Activated T-cell treated with anti-CD3 and anti-CD28 coated beads, Interleukin-2, amount 50 U/mL, for 72 hours (primary cell): Measurements from ENCODE around the gene GALNT1. TPM values are rescaled to one million over a fixed set of nuclear protein-coding genes. Genes with fewer than 3 reads are reported as not detected.

Experiments
- ATAC-seq, 2 donors: fragments of 150-1000 bp; cut with Tn5 transposase; replicated peaks in 1 of 2; 2 replicates each; pipeline ENCODE4 v1.10.0; 2021; ENCODE audit warnings: moderate library complexity in 2 of 2, mild to moderate bottlenecking in 1 of 2
- DNase-seq, 2 donors: peaks; one replicate each; pipeline ENCODE4 v3.0.0; 2021 to 2022; ENCODE audit warnings: mixed read lengths in 1 of 2
- H3K27ac Mint-ChIP-seq: one replicate; pipeline ENCODE4 v1.8.0; 2022; ENCODE audit warnings: mild to moderate bottlenecking, moderate library complexity, mixed read lengths
- H3K27me3 Mint-ChIP-seq: one replicate; pipeline ENCODE4 v1.8.0; 2022; ENCODE audit warnings: low read depth, mixed read lengths
- H3K36me3 Mint-ChIP-seq, 2 donors: one replicate each; pipeline ENCODE4 v1.8.0; 2022; ENCODE audit warnings: mixed read lengths in 2 of 2, mild to moderate bottlenecking in 1 of 2; ENCODE audit not compliant: insufficient read depth in 2 of 2
- H3K4me1 Mint-ChIP-seq: one replicate; pipeline ENCODE4 v1.8.0; 2022; ENCODE audit warnings: low read depth, mixed read lengths
- H3K4me3 Mint-ChIP-seq, 2 donors: one replicate each; pipeline ENCODE4 v1.8.0; 2022; ENCODE audit warnings: mild to moderate bottlenecking in 2 of 2, mixed read lengths in 2 of 2, moderate library complexity in 2 of 2
- H3K9me3 Mint-ChIP-seq, 2 donors: one replicate each; pipeline ENCODE4 v1.8.0; 2022; ENCODE audit warnings: mixed read lengths in 2 of 2
- total RNA-seq, 2 donors: library from RNA; stranded (reverse); gene quantifications; one replicate each; pipeline ENCODE4 v1.2.3, GENCODE V29; 2022

Gene GALNT1
- total RNA-seq, 2 donors from 2014 or later: 43.6 to 45.6 TPM

GRCh38 chr18:35697869-35698268, 116.3 kb downstream of the GALNT1 start:
- no peak for DNase-seq
- H3K27me3 Mint-ChIP-seq: no peaks in the 10 kb centered on the region
- no peak for ATAC-seq
- no peaks in the 10 kb centered on the region for H3K9me3 Mint-ChIP-seq
- no peaks in the 10 kb centered on the region for H3K4me1 Mint-ChIP-seq
- H3K27ac Mint-ChIP-seq: no peak overlapping the region
- H3K36me3 Mint-ChIP-seq: no peaks in the 10 kb centered on the region
- no peak overlapping the region for H3K4me3 Mint-ChIP-seq

GRCh38 chr18:35703043-35703688, 121.6 kb downstream of the GALNT1 start:
- peaks cover 3% of the 10 kb centered on the region in 2 donors for H3K36me3 Mint-ChIP-seq

GRCh38 chr18:35705988-35706387, 124.4 kb downstream of the GALNT1 start:
- H3K27ac Mint-ChIP-seq: no peak overlapping the region
- H3K27me3 Mint-ChIP-seq: no peaks in the 10 kb centered on the region

More at GRCh38 chr18:35703043-35703688, 121.6 kb downstream of the GALNT1 start:
- Mint-ChIP-seq H3K4me1 (no peaks in the 10 kb centered on the region), H3K27ac (no peak overlapping the region), H3K9me3 (peaks cover 0 to 3% of the 10 kb centered on the region in 2 donors), H3K4me3 (no peak overlapping the region), H3K27me3 (no peaks in the 10 kb centered on the region)
- ATAC-seq: no peak
- no peak for DNase-seq

DNA sequence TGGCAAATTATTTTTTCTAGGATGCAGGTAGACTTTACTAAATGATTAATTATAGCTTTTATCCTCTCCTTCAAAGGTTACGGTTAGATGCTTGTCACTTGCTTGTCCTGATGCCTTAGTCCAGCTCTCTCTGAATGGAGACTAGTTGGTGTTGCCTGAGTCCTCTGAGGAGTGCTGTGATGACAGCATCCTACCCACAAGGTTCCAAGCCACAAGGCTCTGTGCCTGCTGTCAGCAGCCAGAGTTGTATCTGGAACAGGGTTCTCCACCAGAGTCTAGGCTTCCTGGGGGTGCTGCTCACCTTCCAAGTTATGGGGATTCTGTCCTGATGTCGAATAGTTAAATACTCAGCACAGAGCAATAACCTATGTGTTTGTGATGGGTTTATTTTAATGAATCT, 125.7 kb downstream of the GALNT1 start:
- ATAC-seq: no peak
- no peak overlapping the region for H3K27ac Mint-ChIP-seq
- H3K4me1 Mint-ChIP-seq: no peaks in the 10 kb centered on the region
- DNase-seq: no peak
- no peak overlapping the region for H3K4me3 Mint-ChIP-seq
- peaks cover 0 to 3% of the 10 kb centered on the region in 2 donors for H3K9me3 Mint-ChIP-seq
- H3K36me3 Mint-ChIP-seq: peaks cover 3 to 6% of the 10 kb centered on the region in 2 donors
- no peaks in the 10 kb centered on the region for H3K27me3 Mint-ChIP-seq

More at GRCh38 chr18:35705988-35706387, 124.4 kb downstream of the GALNT1 start:
- ATAC-seq (no peak), DNase-seq (no peak)
- H3K4me1 Mint-ChIP-seq: no peaks in the 10 kb centered on the region
- H3K4me3 Mint-ChIP-seq: no peak overlapping the region
- peaks cover 3 to 4% of the 10 kb centered on the region in 2 donors for H3K36me3 Mint-ChIP-seq
- H3K9me3 Mint-ChIP-seq: peaks cover 0 to 3% of the 10 kb centered on the region in 2 donors

- H3K4me1 Mint-ChIP-seq: no peaks in the 10 kb centered on the region
- DNase-seq: no peak
- peaks cover 0 to 3% of the 10 kb centered on the region in 2 donors for H3K9me3 Mint-ChIP-seq
- H3K4me3 Mint-ChIP-seq: no peak overlapping the region
- no peak overlapping the region for H3K27ac Mint-ChIP-seq
- H3K36me3 Mint-ChIP-seq: peaks cover 6% of the 10 kb centered on the region in 2 donors
- no peaks in the 10 kb centered on the region for H3K27me3 Mint-ChIP-seq
- no peak for ATAC-seq
Observed at GRCh38 chr18:35707674-35708073, 126.1 kb downstream of the GALNT1 start.

DNA sequence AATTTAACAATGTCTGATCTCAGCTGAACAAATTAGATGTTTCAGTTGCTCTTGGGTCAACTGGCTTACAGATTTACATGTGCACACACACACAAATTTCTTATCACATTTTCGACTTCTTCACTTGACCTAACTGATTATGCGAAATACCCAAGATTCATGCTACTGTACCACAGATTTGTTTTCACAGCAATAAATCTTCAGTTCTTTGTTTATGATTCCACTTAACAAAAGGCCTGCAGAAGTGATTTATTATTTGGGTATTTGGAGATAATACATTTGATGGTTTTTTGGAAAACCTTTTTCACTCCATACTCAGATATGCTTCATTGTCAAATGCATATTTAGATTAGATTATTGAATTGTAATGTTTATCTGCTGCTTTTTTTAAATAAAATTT, 129.0 kb downstream of the GALNT1 start:
- H3K27me3 Mint-ChIP-seq: no peaks in the 10 kb centered on the region
- H3K9me3 Mint-ChIP-seq: peaks cover 0 to 5% of the 10 kb centered on the region in 2 donors
- no peak for DNase-seq
- H3K4me1 Mint-ChIP-seq: no peaks in the 10 kb centered on the region
- no peak overlapping the region for H3K27ac Mint-ChIP-seq
- peaks cover 3 to 10% of the 10 kb centered on the region in 2 donors for H3K36me3 Mint-ChIP-seq
- no peak overlapping the region for H3K4me3 Mint-ChIP-seq
- ATAC-seq: no peak

DNA sequence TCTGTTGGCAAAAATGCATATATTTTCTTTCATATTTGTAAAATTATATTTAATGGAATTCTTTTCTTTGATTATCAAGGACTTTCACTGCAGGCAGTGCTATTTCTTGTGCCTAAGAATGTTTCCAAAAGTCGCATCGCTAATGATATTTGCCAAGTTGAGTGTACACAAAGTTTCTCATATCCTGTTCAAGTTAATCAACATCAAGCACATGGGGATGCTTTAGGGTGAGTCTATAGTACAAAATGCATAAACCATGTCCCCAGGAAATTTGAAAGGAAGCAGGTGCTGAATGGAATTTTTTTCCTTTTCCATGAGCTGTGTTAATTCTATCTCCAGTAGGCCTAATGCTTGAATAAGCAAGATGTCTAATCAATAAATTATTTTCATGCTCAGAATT, 129.7 kb downstream of the GALNT1 start:
- peaks cover 3 to 5% of the 10 kb centered on the region in 2 donors for H3K9me3 Mint-ChIP-seq
- H3K36me3 Mint-ChIP-seq: peaks cover 3 to 10% of the 10 kb centered on the region in 2 donors
- no peaks in the 10 kb centered on the region for H3K27me3 Mint-ChIP-seq
- H3K27ac Mint-ChIP-seq: no peak overlapping the region
- no peak for DNase-seq
- no peaks in the 10 kb centered on the region for H3K4me1 Mint-ChIP-seq
- no peak overlapping the region for H3K4me3 Mint-ChIP-seq
- ATAC-seq: no peak

DNA sequence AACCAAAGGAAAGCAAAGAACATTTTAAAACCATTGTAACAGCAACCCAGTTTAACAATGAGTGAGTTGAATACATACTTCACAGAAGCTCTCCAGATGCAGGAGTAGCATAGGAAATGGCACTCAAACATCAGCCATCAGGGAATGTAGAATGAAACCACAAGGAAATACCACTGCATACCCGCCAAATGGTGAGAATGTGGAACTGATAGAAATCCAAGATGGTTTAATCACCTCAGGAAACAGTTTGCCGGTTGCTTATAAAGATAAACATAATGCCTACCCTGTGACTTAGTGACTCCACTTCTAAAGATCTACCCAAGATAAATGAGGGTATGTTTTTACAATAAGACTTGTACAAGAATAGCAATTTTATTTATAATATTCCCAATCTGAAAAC, 132.0 kb downstream of the GALNT1 start:
- DNase-seq (no peak), ATAC-seq (no peak)
- Mint-ChIP-seq H3K27me3 (no peaks in the 10 kb centered on the region), H3K9me3 (peaks cover 4 to 5% of the 10 kb centered on the region in 2 donors), H3K36me3 (peaks cover 3 to 10% of the 10 kb centered on the region in 2 donors), H3K4me1 (no peaks in the 10 kb centered on the region), H3K4me3 (no peak overlapping the region), H3K27ac (no peak overlapping the region)

GRCh38 chr18:35714539-35714938, 133.0 kb downstream of the GALNT1 start:
- Mint-ChIP-seq H3K9me3 (peaks cover 5 to 7% of the 10 kb centered on the region in 2 donors), H3K27me3 (no peaks in the 10 kb centered on the region), H3K4me3 (no peak overlapping the region), H3K36me3 (peaks cover 3 to 10% of the 10 kb centered on the region in 2 donors), H3K27ac (no peak overlapping the region), H3K4me1 (no peaks in the 10 kb centered on the region)
- no peak for ATAC-seq
- no peak for DNase-seq

- Mint-ChIP-seq H3K4me1 (no peaks in the 10 kb centered on the region), H3K27ac (no peak overlapping the region), H3K9me3 (peaks cover 5 to 7% of the 10 kb centered on the region in 2 donors), H3K27me3 (no peaks in the 10 kb centered on the region), H3K36me3 (peaks cover 1 to 10% of the 10 kb centered on the region in 2 donors), H3K4me3 (no peak overlapping the region)
- ATAC-seq (no peak), DNase-seq (no peak)
Observed at GRCh38 chr18:35715139-35715538, 133.6 kb downstream of the GALNT1 start.

DNA sequence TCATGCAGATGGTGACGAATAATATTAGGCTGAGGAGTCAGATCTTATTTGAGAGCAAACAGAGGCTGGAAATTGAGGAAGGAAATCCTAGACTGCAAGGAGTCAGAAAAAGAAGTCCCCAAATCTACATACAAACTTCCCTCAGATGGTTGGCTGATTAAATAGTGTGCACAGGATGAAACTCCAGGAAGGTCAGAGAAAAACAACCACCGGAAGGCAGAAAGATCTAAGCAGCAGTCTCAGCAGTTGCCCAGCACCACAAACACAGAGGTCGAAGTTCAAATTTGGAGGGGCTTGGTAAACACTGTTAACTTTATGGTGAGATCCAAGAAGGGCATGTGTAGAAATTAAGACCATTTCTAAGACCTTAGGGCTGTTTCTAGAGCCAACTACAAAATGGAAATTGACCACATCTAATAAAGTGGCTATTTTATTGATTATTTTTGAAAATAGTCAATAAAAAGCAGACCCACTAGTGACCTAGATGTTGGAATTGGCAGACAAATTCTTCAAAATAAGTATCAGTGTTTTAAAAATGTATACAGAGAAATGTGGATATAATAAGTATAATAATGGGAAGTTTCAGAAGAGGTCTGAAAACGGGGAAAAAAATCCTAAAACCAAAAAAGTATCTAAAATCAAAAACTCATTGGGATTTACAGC, 134.8 kb downstream of the GALNT1 start:
- Mint-ChIP-seq H3K36me3 (peaks cover 1 to 10% of the 10 kb centered on the region in 2 donors), H3K27ac (no peak overlapping the region), H3K4me1 (no peaks in the 10 kb centered on the region), H3K27me3 (no peaks in the 10 kb centered on the region), H3K4me3 (no peak overlapping the region), H3K9me3 (peaks cover 5 to 7% of the 10 kb centered on the region in 2 donors)
- ATAC-seq (no peak), DNase-seq (no peak)

DNA sequence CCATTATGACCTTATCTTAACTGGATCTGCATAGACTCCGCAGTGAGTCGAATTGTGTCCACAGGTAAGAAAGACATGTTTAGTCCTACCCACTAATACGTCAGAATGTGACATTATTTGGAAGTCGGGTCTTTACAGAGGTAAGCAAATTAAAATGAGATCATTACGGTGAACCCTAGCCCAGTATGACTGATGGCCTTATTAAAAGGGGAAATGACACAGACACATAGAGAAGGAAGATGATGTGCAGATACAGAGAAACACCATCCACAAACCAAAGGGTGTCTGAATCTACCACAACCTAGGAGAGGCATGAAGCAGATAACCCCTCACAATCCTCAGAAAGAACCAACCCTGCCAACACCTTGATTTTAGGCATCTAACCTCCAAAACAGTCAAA, 135.6 kb downstream of the GALNT1 start:
- Mint-ChIP-seq H3K4me3 (no peak overlapping the region), H3K4me1 (no peaks in the 10 kb centered on the region), H3K36me3 (peaks cover 0 to 10% of the 10 kb centered on the region in 2 donors), H3K9me3 (peaks cover 5 to 7% of the 10 kb centered on the region in 2 donors), H3K27ac (no peak overlapping the region), H3K27me3 (no peaks in the 10 kb centered on the region)
- ATAC-seq (no peak), DNase-seq (no peak)

DNA sequence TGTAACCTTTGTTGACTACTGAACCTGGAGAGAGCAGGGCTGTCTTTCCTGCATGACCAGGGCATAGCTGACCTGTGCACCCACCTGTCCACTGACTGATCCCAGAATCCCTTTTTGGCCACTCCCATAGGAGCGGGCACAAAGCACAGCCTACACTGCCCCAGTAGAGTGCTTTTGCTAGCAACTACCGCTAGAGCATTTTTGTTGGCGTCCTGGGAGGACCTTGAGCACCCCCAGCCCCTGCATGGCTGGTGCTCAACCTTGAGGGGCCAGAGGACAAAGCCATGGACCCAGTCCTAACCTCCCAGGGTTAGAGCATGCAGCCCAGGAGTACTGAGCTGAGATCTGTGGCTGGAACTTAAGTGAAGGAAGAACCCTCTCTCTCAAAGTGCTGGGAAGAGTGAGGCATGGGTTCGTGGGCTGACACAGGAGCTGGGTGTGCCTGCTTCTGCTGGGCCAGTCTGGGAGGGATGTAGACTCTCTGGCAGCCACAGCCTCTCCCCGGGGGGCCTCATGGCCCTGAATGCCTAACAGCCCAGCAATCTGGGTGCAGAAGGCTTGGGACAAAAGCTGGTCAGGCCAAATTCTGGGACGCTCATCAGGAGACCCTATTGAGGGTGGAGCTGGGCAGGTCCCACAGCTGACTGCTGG, 140.0 kb downstream of the GALNT1 start:
- peaks cover 18% of the 10 kb centered on the region for H3K27me3 Mint-ChIP-seq
- no peak overlapping the region for H3K4me3 Mint-ChIP-seq
- peaks cover 0 to 4% of the 10 kb centered on the region in 2 donors for H3K36me3 Mint-ChIP-seq
- H3K9me3 Mint-ChIP-seq: peaks cover 3 to 6% of the 10 kb centered on the region in 2 donors
- DNase-seq (no peak), ATAC-seq (no peak)
- H3K27ac Mint-ChIP-seq: no peak overlapping the region
- H3K4me1 Mint-ChIP-seq: no peaks in the 10 kb centered on the region
